ENCODE data around the gene STRA8.

The STRA8 gene

GRCh38 chr7:135291809-135292253 is 58.2 kb downstream of the STRA8 start:
- DNase-seq (ENCODE audit: low read depth, low spot score) = peak; percentile 9
- H3K4me3 ChIP-seq (ENCODE audit: low read depth, low read length) = no peak overlapping the region
- ChIA-PET CTCF (interaction anchor here (1.6 to 8.5 kb wide), 2 partner anchors 11 to 17 kb away, joined by 5 to 53 read pairs; no protein-coding TSS in a partner anchor), POLR2A (no interaction called here)
- TF ChIP-seq, protein P1, sequence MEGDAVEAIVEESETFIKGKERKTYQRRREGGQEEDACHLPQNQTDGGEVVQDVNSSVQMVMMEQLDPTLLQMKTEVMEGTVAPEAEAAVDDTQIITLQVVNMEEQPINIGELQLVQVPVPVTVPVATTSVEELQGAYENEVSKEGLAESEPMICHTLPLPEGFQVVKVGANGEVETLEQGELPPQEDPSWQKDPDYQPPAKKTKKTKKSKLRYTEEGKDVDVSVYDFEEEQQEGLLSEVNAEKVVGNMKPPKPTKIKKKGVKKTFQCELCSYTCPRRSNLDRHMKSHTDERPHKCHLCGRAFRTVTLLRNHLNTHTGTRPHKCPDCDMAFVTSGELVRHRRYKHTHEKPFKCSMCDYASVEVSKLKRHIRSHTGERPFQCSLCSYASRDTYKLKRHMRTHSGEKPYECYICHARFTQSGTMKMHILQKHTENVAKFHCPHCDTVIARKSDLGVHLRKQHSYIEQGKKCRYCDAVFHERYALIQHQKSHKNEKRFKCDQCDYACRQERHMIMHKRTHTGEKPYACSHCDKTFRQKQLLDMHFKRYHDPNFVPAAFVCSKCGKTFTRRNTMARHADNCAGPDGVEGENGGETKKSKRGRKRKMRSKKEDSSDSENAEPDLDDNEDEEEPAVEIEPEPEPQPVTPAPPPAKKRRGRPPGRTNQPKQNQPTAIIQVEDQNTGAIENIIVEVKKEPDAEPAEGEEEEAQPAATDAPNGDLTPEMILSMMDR (IDR thresholded peaks at IDR 0.05; ENCODE audit: insufficient read depth, low read length, missing control alignments) = no peak

DNA sequence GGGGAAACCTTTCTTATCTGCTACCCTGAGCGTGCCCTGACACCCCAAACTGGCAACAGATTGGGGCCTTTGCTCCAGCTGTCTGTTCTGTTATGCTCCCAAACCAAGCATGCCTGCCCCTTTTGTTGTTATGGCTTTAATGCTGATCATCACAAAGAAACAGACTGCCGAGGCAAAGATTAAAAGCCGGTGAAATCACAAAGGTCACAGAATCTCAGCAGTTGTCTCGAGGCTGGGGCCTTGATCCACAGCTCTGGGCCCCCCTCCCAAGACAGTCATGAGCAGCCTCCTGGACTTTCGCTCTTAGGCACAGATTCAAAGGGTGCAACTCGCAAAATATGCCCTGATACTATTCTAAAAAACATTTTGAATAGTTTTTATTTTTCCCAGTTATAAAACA is 65.6 kb downstream of the STRA8 start:
- no peak overlapping the region for H3K4me3 ChIP-seq (ENCODE audit: low read depth, low read length)
- POLR2A ChIA-PET = no interaction called here
- DNase-seq (ENCODE audit: low read depth, low spot score) = no peak
- TF ChIP-seq, protein P1 (IDR thresholded peaks at IDR 0.05; ENCODE audit: insufficient read depth, low read length, missing control alignments) = no peak
- CTCF ChIA-PET = no interaction called here

DNA sequence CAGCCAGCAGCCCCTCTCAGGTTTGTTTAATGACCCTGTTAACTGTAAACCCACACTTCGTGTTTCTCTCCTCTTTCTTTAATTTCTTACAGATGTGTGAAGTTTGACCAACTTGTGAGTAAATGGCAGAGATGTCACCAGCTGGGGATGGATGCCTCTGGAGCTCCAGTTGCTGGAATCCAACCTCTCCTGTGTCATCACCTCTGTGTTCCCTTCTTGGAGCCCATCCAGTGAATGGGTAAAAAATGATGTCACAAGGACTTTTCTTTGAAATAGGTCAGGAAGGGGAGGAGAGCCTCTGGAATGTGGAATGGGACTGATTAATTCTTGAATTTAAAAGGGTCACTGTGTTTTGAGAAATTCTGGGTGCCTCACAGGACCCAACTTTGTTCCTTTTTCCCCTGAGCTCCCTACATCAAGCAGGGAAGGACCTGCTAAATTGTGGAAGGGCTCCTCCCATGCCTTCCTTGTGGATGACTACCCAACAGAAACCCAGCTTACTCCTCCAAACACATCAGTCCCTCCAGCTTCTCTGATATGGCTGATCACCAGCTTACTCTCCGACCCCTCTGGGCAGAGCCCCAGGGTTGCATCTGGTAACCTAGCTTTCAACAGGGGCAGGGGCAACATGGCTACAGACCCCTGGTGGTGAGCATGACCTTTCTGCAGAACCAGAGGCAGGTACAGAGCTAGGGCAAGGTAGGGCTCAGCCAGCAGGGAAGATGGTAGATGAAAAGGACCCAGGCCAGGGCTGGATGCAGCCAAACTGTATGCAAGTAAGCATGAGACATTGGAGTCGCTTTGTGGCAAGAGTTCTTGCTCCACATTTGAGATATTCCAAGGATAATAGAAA is 67.5 kb downstream of the STRA8 start:
- no peak overlapping the region for H3K4me3 ChIP-seq (ENCODE audit: low read depth, low read length)
- CTCF ChIA-PET = interaction anchor here (0.7 to 1.2 kb wide), 2 partner anchors 21 kb away, joined by 3 read pairs; no protein-coding TSS in a partner anchor
- POLR2A ChIA-PET = no interaction called here
- TF ChIP-seq, protein P1 (IDR thresholded peaks at IDR 0.05; ENCODE audit: insufficient read depth, low read length, missing control alignments) = no peak
- no peak for DNase-seq (ENCODE audit: low read depth, low spot score)

Measured in AG04449 (cell line).